Right ventricle myocardium inferior (tissue), 1 donor: ENCODE data around the gene CCDC127. TPM values are rescaled to one million over a fixed set of nuclear protein-coding genes. Genes with fewer than 3 reads are reported as not detected.

Source experiments
- ATAC-seq: fragments of 200-7000 bp; cut with Tn5 transposase; one replicate; pipeline ENCODE4 v1.9.1; 2020; ENCODE audit warnings: mild to moderate bottlenecking, moderate library complexity
- DNase-seq: peaks from one replicate; pipeline ENCODE4 v3.0.0; 2021; ENCODE audit errors: missing footprints
- intact Hi-C: fragments of 100-400 bp; cut with DNase I; formaldehyde crosslinking; loops from one replicate; pipeline ENCODE4 v1.11.0; 2022
- total RNA-seq: library from RNA; stranded (reverse); fragmentation: NEBNext Ultra II Directional; extraction: Animal tissue kit (Norgen Biotek cat#: 25700); gene quantifications from one replicate; pipeline ENCODE4 v1.2.1, GENCODE V29; 2021
- donor health status: DM: no; HTN: yes; CAD: no; lungs with severe emphysema.

CCDC127 gene
- total RNA-seq, 1 donor from 2014 or later = 9.4 TPM

GRCh38 chr5:185095-186070 lies 32.6 kb downstream of the CCDC127 start:
- DNase-seq = no peak
- intact Hi-C loops = no loop called here
- no peak for ATAC-seq

- DNase-seq (no peak), ATAC-seq (no peak)
- intact Hi-C loops = no loop called here
Measured at GRCh38 chr5:184471-184870, 33.5 kb downstream of the CCDC127 start.

- intact Hi-C loops = no loop called here
- peak; percentile 42 for DNase-seq
- no peak for ATAC-seq
Measured at GRCh38 chr5:182126-182525, 35.8 kb downstream of the CCDC127 start.

- DNase-seq = peak; percentile 65
- intact Hi-C loops = no loop called here
- ATAC-seq = no peak
Measured at GRCh38 chr5:181566-181965, 36.4 kb downstream of the CCDC127 start.

- intact Hi-C loops = no loop called here
- no peak for ATAC-seq
- peak; percentile 8 for DNase-seq
Measured at GRCh38 chr5:181160-181559, 36.8 kb downstream of the CCDC127 start.

GRCh38 chr5:180286-180918 lies 37.6 kb downstream of the CCDC127 start:
- peak; percentile 16 for DNase-seq

GRCh38 chr5:179401-179800 lies 38.6 kb downstream of the CCDC127 start:
- intact Hi-C loops = no loop called here
- peak; percentile 25 for DNase-seq
- ATAC-seq = no peak

More at GRCh38 chr5:180286-180918, 37.6 kb downstream of the CCDC127 start:
- ATAC-seq = no peak
- intact Hi-C loops = no loop called here

GRCh38 chr5:178110-178509 lies 39.8 kb downstream of the CCDC127 start:
- ATAC-seq (no peak), DNase-seq (peak; percentile 28)
- intact Hi-C loops = no loop called here

- peak; percentile 17 for DNase-seq
- no peak for ATAC-seq
- intact Hi-C loops = no loop called here
Measured at GRCh38 chr5:176296-176823, 41.6 kb downstream of the CCDC127 start.

GRCh38 chr5:174876-175465 lies 43.0 kb downstream of the CCDC127 start:
- ATAC-seq = no peak
- DNase-seq = peak; percentile 15
- intact Hi-C loops = no loop called here

GRCh38 chr5:174291-174600 lies 43.7 kb downstream of the CCDC127 start:
- DNase-seq (no peak), ATAC-seq (no peak)
- intact Hi-C loops = no loop called here

GRCh38 chr5:173392-174290 lies 44.3 kb downstream of the CCDC127 start:
- DNase-seq (peak; percentile 42), ATAC-seq (no peak)
- intact Hi-C loops = no loop called here

GRCh38 chr5:172841-173251 lies 45.1 kb downstream of the CCDC127 start:
- ATAC-seq = no peak
- peak; percentile 66 for DNase-seq
- intact Hi-C loops = no loop called here

GRCh38 chr5:172421-172820 lies 45.5 kb downstream of the CCDC127 start:
- DNase-seq (peak; percentile 20), ATAC-seq (no peak)
- intact Hi-C loops = no loop called here

GRCh38 chr5:171801-172331 lies 46.1 kb downstream of the CCDC127 start:
- ATAC-seq (no peak), DNase-seq (peak; percentile 58)
- intact Hi-C loops = no loop called here

- no peak for ATAC-seq
- intact Hi-C loops = no loop called here
Measured at GRCh38 chr5:170971-171800, 46.8 kb downstream of the CCDC127 start.

GRCh38 chr5:169728-170094 lies 48.2 kb downstream of the CCDC127 start:
- intact Hi-C loops = no loop called here
- peak; percentile 6 for ATAC-seq
- no peak for DNase-seq

More at GRCh38 chr5:170971-171800, 46.8 kb downstream of the CCDC127 start:
- DNase-seq = peak; percentile 50
